Measurements from ENCODE around the gene CST1.
"Not testable (repeated sequence)": the region's sequence is repeated elsewhere in the genome, so short reads cannot be mapped to it uniquely, and the experiment has no call there.

Gene CST1

DNA sequence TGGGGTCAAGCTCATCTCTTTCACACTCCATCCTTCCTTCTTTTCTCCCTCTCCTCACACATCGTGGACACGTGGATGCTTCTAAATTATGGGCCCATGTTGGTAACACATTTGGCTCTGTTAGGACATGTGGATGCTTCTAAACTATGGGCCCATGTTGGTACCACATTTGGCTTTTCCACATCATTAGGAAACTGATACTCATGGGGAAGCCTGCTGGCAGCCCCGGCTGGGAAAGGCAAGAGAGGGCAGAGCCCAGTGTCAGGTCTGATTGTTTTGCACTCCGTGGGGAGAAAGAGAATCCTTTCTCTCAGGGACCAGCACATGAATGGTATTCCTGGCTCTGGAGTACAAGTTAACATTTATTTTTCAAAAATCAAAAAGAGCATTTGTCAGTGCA is 4.0 kb upstream of the CST1 start:
- DNase-seq (ENCODE audit: low spot score), result no peak

DNA sequence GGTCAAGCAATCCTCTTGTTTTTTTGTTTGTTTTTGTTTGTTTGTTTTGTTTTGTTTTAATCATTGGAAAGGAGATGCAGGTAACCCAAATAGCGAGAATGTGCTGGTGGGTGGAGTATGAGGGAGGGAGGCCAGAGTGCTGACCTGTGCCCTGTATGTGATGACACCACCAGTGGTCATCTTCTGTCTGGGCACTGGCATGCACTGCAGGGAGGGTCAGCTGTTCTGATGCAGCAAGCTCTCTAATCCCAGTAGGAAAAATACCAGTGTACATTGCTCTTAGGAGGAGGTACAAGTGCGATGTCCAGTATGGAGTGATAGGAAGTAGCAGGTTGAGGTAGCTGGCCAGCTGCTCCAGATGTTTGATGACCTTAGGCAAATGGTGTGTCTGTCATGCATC is 2.9 kb upstream of the CST1 start:
- DNase-seq (ENCODE audit: low spot score), result no peak

DNA sequence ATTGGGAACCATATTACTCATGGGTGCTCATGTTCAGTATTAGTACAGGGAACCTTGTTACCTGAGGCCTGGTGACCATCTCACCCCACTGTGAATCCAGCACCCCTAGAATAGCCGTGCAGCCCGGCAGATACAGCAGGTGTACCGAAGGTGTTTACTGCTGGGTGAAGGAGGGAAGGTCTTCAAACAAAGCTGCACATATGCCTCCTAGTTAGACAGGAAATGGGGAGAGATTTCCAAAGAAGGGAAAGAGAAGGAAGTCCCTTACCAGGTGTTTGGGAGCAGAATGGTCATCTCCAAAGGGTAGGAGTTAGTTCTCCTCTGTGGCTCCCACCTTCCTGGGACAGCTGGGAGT is 2.4 kb upstream of the CST1 start:
- no peak for DNase-seq (ENCODE audit: low spot score)

DNA sequence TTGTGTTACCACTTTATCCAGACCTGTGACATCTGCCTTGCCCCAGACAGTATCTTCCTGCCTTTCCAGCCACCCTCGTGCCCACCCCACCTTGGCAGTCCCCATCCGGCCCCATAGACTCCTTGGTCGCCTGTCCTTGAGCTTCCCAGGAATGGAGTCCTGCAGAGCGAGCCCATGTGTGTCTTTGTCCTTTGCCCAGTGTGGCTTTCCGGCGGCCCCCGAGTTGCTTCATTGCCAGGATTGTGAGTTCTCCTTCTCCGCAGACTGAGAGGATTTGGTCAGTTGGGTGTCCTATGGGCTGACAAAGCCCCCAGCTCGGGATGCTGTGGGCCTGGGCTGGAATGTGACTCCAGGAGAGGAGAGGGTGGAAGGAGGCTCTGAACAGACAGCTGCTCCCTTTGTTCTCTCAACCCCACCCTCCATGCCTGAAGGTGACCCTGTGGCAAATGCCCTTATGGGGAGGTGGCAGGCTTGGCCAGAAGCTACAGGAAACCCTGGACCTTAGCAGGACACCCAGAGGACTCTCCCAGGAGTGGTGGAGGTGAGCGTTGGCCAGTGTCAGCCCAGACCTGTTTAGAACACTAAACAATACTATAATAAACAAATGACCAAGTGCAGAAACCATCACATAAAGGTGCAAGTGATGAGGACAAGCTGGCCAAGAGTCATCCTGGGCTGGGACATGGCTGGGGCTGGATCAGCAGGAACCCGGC is 1.9 kb upstream of the CST1 start:
- no peak for DNase-seq (ENCODE audit: low spot score)

DNA sequence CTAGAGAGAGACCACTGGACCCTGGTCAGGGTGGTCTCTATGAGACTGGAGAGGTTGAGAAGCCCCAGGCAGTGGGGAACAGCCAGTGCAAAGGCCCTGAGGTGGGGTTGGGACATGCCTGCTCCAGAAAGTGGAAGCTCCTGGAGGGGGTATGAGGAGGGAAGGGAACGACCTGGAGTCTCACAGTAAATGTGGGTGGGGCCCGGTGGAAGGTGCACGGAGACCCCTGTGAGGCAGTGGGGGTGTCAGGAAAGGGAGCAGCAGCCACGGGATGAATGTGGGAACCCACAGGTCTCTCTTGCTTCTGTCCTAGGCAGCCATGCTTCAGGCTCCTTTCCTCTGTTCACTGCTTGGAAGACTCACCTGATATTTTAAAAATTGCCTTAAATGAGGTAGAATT is 1.3 kb upstream of the CST1 start:
- DNase-seq (ENCODE audit: low spot score), result no peak

DNA sequence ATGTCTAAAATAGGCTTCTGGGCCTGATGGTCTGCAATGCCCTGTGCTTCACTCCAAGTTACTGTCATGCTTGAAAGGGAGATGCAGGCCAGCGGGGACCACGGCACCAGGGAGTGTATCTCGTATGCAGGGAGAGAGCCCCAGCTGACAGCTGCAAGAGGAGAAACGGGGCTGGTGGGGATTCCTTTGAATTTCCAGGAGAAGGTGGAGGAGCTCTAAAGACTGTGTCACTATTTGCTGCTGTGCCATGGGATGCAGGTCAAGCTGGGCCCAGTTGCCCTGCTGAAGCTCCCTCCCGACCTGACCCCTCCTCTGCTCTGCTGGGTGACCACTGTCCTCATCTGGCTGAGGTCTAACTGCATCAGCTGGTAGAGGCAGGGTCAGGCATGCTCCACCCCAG is 989 bp downstream of the CST1 start:
- no peak for DNase-seq (ENCODE audit: low spot score)

DNA sequence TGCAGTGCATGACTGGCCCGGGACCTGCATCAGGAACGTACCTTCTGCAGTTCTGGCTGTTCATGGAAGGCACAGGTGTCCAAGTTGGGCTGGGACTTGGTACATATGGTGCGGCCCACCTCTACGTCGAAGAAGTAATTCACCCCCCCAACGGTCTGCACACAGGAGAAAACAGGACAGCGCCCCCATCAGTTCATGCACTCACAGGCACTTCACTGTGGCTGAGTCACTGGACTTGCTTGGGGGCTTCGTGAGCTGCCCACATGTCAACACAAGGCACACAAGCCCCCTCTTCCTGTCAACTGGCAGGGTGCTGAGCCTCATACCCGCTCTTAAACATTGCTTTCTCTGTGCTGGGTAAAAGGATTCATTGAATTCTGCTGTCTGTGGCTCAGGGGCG is 1.8 kb downstream of the CST1 start:
- DNase-seq (ENCODE audit: low spot score), result not testable (repeated sequence)

DNA sequence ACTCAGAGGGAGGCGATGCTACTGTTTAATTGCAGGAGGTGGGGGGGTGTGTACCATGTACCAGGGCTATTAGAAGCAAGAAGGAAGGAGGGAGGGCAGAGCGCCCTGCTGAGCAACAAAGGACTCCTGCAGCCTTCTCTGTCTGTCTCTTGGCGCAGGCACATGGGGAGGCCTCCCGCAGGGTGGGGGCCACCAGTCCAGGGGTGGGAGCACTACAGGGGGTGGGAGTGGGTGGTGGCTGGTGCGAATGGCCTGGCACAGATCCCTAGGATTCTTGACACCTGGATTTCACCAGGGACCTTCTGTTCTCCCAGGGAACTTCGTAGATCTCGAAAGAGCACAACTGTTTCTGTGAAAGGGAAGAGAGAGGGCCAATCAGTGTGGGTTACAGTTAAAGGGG is 3.2 kb downstream of the CST1 start:
- not testable (repeated sequence) for DNase-seq (ENCODE audit: low spot score)

DNA sequence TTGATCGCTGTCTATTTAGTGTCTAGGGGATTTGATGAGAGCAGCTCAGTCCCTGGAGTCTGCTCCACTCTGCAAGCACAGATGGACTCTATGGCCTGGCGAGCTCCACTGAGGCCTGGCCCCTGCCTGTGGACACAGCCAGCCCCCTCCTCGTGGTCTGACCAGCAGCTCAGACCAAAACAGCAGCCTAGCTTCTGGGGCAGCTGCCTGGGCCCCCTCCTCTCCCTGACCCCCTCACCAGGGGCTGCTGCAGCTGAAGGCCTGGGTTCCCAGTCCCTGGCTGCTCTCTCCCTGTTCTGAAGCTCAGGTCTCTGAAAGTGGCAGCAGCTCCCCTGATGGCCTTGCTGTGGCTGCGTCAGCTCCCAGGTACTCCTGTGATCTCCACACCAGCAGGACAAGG is 3.6 kb downstream of the CST1 start:
- not testable (repeated sequence) for DNase-seq (ENCODE audit: low spot score)

DNA sequence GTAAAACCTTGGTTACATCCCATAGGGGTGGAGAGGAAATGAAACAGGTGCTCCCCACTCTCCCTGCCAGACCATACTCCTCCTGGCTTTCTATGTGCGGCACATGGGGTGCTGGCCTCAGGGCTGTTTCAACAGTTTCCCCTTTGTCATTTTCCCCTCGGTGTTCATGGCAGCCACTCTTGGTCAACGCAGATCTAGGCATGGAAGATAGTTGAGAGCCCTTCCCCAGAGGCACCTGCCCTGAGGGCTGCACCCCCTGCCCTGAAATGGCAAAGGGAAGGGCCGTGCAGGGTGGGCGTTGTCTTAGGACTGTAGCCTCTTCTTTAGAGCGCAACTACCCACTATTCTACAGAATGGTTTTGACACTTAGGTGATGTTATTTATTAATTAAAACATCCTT is 4.4 kb downstream of the CST1 start:
- DNase-seq (ENCODE audit: low spot score), result no peak

DNA sequence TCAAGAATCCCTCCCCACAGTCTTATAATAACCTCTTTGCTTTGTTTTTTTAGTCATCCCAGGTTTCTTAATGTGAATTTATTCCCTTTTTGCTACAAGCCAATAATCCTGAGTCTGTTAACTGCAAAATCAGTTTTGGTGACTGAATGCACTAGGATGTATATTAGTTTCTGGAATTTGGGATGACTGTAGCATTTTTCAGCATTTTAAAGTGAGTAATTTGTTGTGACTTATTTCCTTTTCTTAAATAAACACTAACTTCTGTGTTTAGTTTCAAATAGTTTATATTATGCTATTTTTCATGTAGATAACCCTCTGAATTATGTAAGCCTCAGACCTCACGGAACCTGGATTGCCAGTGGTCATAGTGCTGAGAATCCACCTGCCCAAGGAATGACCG is 5.5 kb downstream of the CST1 start:
- no peak for DNase-seq (ENCODE audit: low spot score)

DNA sequence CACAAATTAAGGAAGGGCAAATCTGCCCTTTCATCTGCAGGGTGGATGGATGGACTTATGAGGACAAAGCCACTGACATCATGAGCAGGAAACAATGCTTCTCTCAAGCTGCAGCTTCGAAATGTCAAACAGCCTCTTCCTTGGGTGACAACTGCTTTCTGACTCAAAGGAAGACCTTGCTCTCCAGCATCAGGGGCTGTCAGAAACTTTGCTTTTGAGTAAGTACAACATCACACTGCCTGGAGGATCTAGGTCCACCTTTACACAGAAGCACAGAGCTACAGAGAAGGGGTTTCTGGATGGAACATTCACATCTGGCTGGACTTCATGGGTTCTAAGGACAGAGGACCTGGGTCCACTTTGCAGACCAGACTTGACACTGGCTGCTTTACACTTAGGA is 5.9 kb downstream of the CST1 start:
- DNase-seq (ENCODE audit: low spot score), result no peak

DNA sequence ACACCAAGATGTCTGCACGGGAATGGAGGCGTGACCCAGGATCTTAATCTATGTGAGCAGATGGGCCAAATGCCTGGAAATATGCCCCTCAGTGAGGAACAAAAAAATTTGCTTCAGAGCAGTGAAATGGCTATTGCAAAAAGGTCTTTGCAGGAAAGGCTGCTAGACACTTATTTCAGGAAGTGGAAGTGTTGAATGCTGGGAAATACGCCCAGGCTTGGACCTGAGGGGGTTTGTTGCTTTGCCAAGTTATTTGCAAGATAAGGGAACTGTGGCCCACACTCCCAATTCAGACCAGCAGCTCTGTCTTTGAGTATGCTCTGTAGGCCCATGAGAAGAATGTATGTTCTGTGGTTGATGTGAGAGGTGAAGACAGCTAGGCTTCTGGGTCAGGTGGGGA is 15.3 kb downstream of the CST1 start:
- not testable (repeated sequence) for DNase-seq (ENCODE audit: low spot score)

DNA sequence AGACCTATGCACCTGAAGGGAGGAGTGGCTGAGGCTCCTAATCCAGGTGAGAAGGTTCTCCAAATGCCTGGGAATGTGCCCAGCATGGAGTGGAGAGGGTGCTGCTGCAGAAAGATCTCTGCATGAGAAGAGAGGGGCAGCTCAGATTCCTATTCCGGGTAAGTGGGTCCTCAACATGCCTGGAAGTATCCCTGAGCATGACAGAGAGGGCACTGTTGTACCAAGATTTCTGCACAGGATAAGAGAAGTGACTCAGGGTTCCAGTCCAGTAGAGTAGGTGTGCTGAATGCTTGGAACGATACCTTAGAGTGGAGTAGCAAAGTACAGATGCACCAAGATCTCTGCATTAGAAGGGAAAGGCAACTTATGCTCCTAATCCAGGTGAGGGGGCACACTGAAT is 15.8 kb downstream of the CST1 start:
- DNase-seq (ENCODE audit: low spot score), result not testable (repeated sequence)

DNA sequence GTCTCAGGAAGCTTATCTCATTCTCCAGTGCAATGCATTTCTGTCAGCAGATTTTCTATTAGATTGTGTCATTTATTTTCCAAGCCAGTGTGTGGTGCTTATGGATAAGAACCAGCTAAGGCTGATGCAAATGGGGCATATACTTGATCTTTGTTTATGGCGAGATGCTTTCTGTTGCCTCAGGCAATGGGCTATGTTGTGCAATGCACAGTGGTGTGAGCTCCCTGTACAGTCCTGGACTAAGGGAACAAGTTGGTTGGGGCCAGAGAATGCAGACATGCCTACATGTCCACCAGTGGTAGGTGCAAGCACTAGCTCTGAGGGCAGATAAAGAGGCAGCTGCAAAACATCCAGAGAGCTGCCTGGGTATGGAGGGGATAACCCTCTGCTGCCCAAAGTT is 16.3 kb downstream of the CST1 start:
- DNase-seq (ENCODE audit: low spot score), result not testable (repeated sequence)

DNA sequence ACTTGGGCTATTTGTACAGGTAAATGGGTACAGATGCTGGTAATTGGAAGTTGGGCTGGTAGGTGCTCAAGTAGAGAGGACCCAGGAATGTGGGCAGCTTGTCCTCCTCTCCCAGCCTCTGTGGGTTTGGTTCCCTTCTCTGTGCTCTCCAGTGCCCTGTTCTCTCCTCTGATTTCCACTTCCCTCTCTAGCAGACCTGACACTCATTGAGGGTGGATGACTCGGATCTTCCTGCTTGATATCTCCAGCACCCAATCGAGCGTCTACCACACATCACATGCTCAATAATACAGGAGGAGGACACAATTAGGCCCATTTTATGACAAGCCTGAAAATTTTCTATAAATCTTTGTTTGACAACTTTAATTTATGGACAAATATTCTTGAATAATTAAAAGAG is 23.7 kb downstream of the CST1 start:
- DNase-seq (ENCODE audit: low spot score), result no peak

DNA sequence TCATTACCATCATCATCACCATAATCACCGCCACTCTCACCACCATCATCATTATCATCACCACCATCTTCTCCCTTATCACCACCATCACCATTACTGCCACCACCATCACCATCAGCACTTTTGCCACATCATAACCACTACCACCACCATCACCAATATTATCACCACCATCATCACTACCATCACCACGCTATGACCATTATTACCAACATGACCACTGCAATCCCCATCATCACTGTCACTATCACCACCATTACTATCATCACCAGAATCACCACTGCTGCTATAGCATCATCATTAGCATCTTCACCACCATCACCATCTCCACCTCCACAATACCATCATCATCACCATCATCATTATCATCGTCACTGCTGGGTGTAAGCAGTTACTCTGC is 25.6 kb downstream of the CST1 start:
- DNase-seq (ENCODE audit: low spot score), result no peak

DNA sequence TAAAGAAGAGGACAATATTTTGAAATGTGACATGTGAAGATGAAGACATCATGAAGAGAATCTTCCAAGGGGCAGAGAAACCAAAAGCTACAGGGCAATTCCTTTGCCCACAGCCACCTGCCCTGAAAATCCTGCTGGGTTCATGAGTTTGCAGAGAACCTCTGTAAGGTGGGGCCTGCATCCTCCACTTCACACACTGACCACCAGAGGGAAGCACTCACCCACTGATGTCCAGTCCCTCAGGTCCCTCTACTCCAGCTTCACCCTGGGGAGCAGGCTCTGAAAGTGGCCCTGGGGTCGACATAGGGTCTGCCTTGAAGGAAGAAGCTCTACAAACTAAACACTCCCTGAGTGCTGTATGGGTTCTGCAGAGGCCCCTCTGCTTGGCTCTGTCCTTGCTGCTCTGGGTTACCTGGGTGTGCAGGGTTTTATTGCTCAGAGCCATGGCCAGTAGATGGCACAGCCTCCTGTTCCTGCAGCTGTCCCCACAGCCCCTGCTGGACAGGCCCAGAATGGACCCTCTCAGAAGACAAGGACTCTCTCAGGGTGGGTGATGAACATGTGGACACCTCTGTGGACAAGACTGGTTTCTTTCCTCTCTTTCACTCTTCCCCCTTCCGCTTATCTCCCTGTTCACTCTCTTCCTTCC is 27.0 kb downstream of the CST1 start:
- not testable (repeated sequence) for DNase-seq (ENCODE audit: low spot score)

DNA sequence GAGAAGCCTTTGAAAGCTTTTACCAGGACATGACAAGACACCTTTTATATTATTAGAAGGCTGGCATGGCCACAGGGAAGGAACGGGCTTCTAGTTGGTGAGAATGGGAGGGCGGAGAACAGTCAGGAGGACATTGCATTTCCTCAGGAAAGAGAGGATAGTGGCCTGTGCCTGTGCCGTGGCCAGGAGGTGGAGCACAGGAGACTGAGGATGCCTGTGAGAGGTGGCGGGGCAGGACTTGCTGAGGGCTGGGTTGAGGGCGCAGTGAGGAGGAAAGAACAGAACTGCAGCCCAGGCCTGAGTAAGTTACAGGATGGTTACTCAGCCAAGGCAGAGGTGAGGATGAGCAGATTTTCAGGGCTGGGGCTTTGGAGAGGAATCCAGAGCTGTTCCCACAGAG is 27.9 kb downstream of the CST1 start:
- not testable (repeated sequence) for DNase-seq (ENCODE audit: low spot score)

DNA sequence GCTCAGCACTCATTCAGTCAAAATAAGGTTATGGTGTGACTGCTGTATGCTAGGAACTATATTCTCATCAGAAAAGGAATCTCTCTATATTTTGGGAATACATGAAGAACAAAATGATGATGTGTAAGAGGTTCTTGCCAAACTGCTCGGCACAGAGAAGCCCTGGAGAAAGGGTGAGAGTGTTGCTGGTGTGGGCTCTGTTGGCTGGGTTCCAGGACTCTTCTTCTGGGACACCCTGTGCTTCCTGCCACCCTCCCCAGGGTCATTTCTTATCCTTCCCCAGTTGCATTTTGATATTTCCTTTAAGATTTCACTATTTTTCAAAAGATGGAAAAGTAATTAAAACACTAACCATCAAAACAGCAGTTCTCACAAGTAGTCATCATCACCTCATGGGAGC is 28.8 kb downstream of the CST1 start:
- DNase-seq (ENCODE audit: low spot score), result no peak

DNA sequence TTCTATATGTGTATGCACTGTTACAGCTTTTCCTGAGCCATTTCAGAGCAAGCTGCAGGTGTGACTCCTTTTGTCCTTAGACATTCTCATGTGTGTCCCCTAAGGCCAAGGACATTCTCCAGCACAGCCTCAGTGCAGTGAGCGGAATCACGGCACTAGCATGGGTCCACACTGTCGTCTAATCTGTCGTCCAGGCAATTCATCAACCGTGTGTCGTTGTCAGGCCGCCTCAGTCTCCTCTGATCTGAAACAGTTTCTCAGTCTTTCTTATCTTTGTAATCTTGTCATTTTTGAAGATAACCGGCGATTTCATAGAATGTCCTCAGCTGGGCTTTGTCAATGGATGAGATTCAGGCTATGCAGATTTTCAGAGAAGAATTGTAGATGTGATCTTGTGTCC is 31.4 kb downstream of the CST1 start:
- DNase-seq (ENCODE audit: low spot score), result not testable (repeated sequence)

DNA sequence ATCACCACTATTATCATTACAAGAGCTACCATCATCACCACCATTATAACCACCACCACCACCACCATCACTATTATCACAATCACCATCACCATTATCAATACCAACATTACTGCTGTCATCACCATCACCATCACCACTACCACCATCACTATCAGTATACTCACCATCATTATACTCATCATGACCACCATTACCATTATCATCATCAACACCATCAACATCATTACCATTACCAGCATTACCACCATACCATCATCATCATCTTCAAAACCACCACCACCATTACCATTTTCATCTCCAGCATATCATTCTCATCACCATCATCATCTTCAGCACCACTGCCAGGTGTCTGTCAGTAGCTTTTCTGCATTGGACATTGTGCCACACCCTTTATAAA is 39.0 kb downstream of the CST1 start:
- DNase-seq (ENCODE audit: low spot score), result not testable (repeated sequence)

DNA sequence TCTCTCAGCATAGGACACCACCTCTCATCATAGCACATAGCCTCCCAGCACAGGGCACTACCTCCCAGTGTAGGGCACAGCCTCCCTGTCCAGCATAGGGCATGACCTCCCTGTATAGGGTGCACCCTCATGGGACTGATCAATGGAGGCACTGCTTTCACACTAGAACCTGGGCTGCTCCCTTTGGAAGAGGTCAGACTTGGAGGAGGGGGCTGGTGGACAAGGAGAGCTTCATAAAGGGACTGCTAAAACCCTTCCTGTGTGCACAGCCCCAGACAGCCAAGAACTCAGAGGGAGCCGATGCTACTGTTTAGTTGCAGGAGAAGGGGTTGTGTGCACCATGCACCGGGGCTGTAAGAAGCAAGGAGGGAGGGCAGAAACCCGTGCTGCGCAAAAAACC is 40.0 kb downstream of the CST1 start:
- DNase-seq (ENCODE audit: low spot score), result no peak

DNA sequence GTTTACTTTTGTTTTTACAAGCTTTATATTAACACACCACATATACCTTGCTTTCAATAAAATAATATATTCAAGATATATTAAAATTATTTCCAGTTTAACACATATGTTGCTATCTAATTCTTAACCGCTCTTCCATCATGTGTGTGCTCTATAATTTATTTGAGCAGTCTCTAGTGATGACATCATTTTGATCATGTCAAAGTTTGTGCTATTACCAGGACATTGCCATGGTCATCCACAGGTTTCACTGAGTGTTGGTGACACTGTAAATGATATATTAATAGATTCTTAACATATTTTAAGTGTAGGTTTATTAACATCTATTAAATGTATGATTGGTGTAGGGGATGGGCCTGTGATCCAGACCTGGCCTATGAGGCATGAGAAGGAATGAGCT is 44.8 kb downstream of the CST1 start:
- DNase-seq (ENCODE audit: low spot score), result no peak
